ENCODE results near the gene PCDHB13.

GRCh38 chr5:141241496-141241895, 27.8 kb downstream of the PCDHB13 start:
- TF ChIP-seq CTCF (IDR thresholded peaks at IDR 0.05) (no peak), EP300 (IDR thresholded peaks at IDR 0.05) (no peak), POLR2A (IDR thresholded peaks at IDR 0.05; ENCODE audit: low read depth) (no peak)

Data from esophagus muscularis mucosa (tissue), 4 donors.